ENCODE measurements around the gene KIF3C. TPM values are rescaled to one million over a fixed set of nuclear protein-coding genes. Genes with fewer than 3 reads are reported as not detected.
A peak's percentile ranks its signal among the peaks of the same experiment; 100 is the strongest.
"Not testable (repeated sequence)": the region's sequence is repeated elsewhere in the genome, so short reads cannot be mapped to it uniquely, and the experiment has no call there.

KIF3C gene
- total RNA-seq, 1 donor from 2014 or later = 3.2 TPM

GRCh38 chr2:25976983-25977741 is 5.1 kb downstream of the KIF3C start:
- DNase-seq (no peak), ATAC-seq (ENCODE audit: poor library complexity) (no peak)
- intact Hi-C loops (cut with DNase I) = no loop called here

GRCh38 chr2:25972049-25972823 is 10.1 kb downstream of the KIF3C start:
- ATAC-seq (ENCODE audit: poor library complexity) (no peak), DNase-seq (no peak)
- intact Hi-C loops (cut with DNase I) = no loop called here

- DNase-seq (no peak), ATAC-seq (ENCODE audit: poor library complexity) (no peak)
- intact Hi-C loops (cut with DNase I) = no loop called here
These were observed 10.7 kb downstream of the KIF3C start for GRCh38 chr2:25971596-25971995.

GRCh38 chr2:25966531-25967270 is 15.6 kb downstream of the KIF3C start:
- no peak for ATAC-seq (ENCODE audit: poor library complexity)
- intact Hi-C loops (cut with DNase I) = no loop called here
- no peak for DNase-seq

- DNase-seq (no peak), ATAC-seq (ENCODE audit: poor library complexity) (no peak)
- intact Hi-C loops (cut with DNase I) = no loop called here
These were observed 17.4 kb downstream of the KIF3C start for GRCh38 chr2:25964891-25965290.

- DNase-seq (no peak), ATAC-seq (ENCODE audit: poor library complexity) (peak; percentile 57)
- intact Hi-C loops (cut with DNase I) = no loop called here
These were observed 21.4 kb downstream of the KIF3C start for GRCh38 chr2:25960920-25961319.

GRCh38 chr2:25960396-25960795 is 21.9 kb downstream of the KIF3C start:
- intact Hi-C loops (cut with DNase I) = no loop called here
- no peak for ATAC-seq (ENCODE audit: poor library complexity)
- DNase-seq = no peak

GRCh38 chr2:25958611-25959010 is 23.7 kb downstream of the KIF3C start:
- intact Hi-C loops (cut with DNase I) = loop anchor here (10.0 kb wide), 1 partner anchor 104 kb away; no protein-coding TSS in a partner anchor
- not testable (repeated sequence) for ATAC-seq (ENCODE audit: poor library complexity); DNase-seq

GRCh38 chr2:25957743-25958142 is 24.6 kb downstream of the KIF3C start:
- ATAC-seq (ENCODE audit: poor library complexity) = no peak
- intact Hi-C loops (cut with DNase I) = loop anchor here (10.0 kb wide), 1 partner anchor 103 kb away; no protein-coding TSS in a partner anchor
- no peak for DNase-seq

GRCh38 chr2:25955869-25956535 is 26.3 kb downstream of the KIF3C start:
- intact Hi-C loops (cut with DNase I) = loop anchor here (10.0 kb wide), 1 partner anchor 101 kb away; no protein-coding TSS in a partner anchor
- no peak for DNase-seq
- ATAC-seq (ENCODE audit: poor library complexity) = no peak

- intact Hi-C loops (cut with DNase I) = loop anchor here (10.0 kb wide), 1 partner anchor 100 kb away; no protein-coding TSS in a partner anchor
- DNase-seq = no peak
- ATAC-seq (ENCODE audit: poor library complexity) = no peak
These were observed 27.3 kb downstream of the KIF3C start for GRCh38 chr2:25955036-25955435.

GRCh38 chr2:25954199-25954752 is 28.0 kb downstream of the KIF3C start:
- intact Hi-C loops (cut with DNase I) = loop anchor here (5.0 to 10.0 kb wide), 2 partner anchors 99 to 193 kb away; no protein-coding TSS in a partner anchor
- ATAC-seq (ENCODE audit: poor library complexity) = no peak
- DNase-seq = no peak

- intact Hi-C loops (cut with DNase I) = loop anchor here (5.0 to 10.0 kb wide), 2 partner anchors 96 to 196 kb away; no protein-coding TSS in a partner anchor
- DNase-seq = peak; percentile 72
- peak; percentile 97 for ATAC-seq (ENCODE audit: poor library complexity)
These were observed 31.2 kb downstream of the KIF3C start for GRCh38 chr2:25951071-25951547.

- intact Hi-C loops (cut with DNase I) = no loop called here
- no peak for DNase-seq
- ATAC-seq (ENCODE audit: poor library complexity) = no peak
These were observed 33.9 kb downstream of the KIF3C start for GRCh38 chr2:25948437-25948836.

- intact Hi-C loops (cut with DNase I) = no loop called here
- ATAC-seq (ENCODE audit: poor library complexity) (no peak), DNase-seq (no peak)
These were observed 41.3 kb downstream of the KIF3C start for GRCh38 chr2:25941042-25941441.

GRCh38 chr2:25939257-25939668 is 43.0 kb downstream of the KIF3C start:
- intact Hi-C loops (cut with DNase I) = no loop called here
- ATAC-seq (ENCODE audit: poor library complexity) (peak; percentile 21), DNase-seq (no peak)

- ATAC-seq (ENCODE audit: poor library complexity) (peak; percentile 96), DNase-seq (peak; percentile 62)
- intact Hi-C loops (cut with DNase I) = no loop called here
These were observed 44.0 kb downstream of the KIF3C start for GRCh38 chr2:25938345-25938744.

All from Right ventricle myocardium superior (tissue), 1 donor.